ENCODE results near the gene FLNA. TPM values are rescaled to one million over a fixed set of nuclear protein-coding genes. Genes with fewer than 3 reads are reported as not detected.

FLNA gene
- total RNA-seq, 1 donor, result 3,767 TPM

DNA sequence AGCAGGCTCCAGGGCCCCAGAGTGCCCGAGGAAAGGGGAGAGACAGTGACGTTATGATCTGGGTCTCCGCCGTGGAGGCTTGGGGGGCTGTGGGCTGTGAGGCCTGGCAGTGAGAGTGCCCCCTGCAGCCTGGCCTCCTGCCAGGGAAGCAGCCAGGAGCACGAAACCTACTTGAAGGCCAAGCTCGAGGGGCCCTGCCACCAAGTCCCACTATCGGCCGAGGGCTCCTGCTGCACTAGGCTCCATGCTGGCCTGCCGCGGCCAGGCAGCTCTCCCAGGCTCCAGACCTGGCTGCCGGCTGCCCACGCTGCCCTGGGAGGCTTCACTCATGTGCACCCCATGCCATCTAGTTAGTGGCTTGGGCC, 18.7 kb downstream of the FLNA start:
- DNase-seq (ENCODE audit: low read depth), result no peak
- TF ChIP-seq, protein P1, sequence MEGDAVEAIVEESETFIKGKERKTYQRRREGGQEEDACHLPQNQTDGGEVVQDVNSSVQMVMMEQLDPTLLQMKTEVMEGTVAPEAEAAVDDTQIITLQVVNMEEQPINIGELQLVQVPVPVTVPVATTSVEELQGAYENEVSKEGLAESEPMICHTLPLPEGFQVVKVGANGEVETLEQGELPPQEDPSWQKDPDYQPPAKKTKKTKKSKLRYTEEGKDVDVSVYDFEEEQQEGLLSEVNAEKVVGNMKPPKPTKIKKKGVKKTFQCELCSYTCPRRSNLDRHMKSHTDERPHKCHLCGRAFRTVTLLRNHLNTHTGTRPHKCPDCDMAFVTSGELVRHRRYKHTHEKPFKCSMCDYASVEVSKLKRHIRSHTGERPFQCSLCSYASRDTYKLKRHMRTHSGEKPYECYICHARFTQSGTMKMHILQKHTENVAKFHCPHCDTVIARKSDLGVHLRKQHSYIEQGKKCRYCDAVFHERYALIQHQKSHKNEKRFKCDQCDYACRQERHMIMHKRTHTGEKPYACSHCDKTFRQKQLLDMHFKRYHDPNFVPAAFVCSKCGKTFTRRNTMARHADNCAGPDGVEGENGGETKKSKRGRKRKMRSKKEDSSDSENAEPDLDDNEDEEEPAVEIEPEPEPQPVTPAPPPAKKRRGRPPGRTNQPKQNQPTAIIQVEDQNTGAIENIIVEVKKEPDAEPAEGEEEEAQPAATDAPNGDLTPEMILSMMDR (IDR thresholded peaks at IDR 0.05; ENCODE audit: insufficient read depth, low read depth, low read length), result no peak
- no peak overlapping the region for H3K4me3 ChIP-seq (ENCODE audit: low read depth, low read length)

DNA sequence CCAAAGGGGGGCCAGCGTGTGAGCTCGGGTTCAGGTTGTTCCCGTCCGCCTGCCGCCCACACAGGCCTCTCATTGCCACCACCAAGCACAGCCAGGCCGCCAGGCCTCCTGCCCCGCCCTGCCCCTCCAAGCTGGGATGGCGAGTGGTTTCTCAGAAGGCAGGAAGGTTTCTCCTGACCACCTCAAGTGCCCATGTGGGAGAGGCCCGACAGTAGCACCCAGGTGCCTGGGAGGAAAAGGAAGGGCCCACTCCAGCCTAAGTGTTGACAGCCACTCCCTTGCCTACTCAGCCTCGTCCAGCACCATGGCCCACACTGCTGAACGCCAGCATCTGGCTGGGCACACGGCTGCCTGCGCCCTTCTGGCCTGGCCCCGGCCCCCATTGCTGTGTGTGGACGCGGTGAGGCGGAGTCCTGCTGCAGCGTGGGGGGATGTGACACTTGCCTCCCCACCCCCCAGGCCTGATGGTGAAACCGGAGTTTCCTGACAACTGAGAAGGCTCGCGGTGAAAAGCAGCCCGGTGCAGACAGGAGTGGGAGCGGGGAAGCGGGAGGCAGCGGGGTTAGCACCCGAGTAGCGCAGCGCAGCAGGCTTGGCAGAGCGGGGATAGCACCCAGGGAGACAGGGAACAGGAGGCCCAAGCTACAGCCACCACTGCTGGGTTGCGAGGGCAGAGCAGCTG, 19.2 kb downstream of the FLNA start:
- H3K4me3 ChIP-seq (ENCODE audit: low read depth, low read length), result no peak overlapping the region
- DNase-seq (ENCODE audit: low read depth), result no peak
- TF ChIP-seq, protein P1 (IDR thresholded peaks at IDR 0.05; ENCODE audit: insufficient read depth, low read depth, low read length), result no peak

DNA sequence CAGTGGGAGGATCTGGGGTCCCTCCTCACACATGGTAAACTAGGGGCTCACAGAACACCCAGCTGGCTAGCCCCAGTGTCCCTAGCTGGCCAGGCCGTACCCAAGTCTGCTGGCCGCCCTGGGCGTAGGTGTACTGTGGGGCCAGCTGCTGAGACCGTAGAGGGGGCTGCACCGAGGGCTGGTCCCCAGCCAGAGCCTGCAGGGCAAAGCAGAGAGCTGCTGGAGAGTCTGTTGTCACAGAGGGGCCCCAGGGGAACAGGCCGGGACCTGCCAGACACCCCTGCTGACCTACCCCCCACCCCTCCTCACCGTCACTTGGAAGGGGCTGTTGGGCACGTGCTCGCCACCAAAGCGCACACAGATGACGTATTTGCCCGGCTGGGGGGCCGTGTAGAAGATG, 19.9 kb downstream of the FLNA start:
- TF ChIP-seq, protein P1 (IDR thresholded peaks at IDR 0.05; ENCODE audit: insufficient read depth, low read depth, low read length), result no peak
- no peak overlapping the region for H3K4me3 ChIP-seq (ENCODE audit: low read depth, low read length)
- DNase-seq (ENCODE audit: low read depth), result no peak

DNA sequence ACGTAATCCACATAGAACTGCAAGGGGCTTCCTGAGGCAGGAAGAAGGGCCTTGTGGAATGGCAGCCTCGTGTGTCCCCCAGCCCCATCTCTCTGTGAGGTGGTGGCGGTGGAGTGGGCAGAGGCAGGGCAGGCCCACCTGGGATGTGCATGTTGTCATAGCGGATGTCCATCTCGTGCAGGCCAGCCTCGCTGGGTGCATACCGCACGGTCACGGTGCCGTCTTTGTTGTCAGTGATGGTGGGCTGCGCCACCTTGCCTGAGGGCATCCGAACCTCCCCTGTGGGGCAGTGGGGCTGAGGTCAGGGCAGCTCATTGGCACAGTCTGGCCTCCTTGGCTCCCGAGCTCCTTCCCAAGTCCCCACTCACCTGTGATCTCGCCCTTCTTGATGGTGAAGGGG, 20.4 kb downstream of the FLNA start:
- DNase-seq (ENCODE audit: low read depth), result no peak
- TF ChIP-seq, protein P1 (IDR thresholded peaks at IDR 0.05; ENCODE audit: insufficient read depth, low read depth, low read length), result no peak
- H3K4me3 ChIP-seq (ENCODE audit: low read depth, low read length), result no peak overlapping the region

DNA sequence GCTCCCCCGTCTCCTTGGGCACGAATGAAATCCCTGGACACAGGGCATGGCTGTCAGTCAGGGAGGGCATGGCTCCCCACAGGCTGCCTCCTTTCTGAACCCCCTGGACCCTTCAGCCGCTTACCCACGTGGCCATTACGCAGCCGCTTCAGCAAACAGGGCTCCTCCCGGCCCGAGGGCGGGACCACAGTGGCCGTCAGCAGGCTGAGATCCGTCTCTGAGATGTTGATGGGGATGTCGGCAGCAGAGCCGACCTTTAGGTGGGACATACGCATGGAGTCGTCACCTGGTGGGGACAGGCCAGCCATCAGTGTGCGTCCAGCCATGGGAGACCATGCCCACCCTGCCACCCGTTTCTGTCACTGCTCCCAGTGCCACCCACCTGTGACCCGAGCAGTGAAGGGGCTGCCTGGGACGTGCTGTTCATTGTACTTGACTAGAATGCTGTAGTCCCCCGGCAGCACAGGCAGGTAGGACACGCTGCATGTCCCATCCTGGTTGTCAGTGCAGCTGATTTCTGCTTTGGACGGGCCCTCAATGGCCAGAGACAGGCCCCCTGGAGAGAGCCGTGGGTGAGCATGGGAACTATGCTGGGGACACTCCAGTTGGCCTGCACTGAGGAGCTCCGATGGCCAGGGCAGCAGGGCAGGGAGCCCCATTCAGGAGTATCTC, 21.1 kb downstream of the FLNA start:
- DNase-seq (ENCODE audit: low read depth), result no peak
- TF ChIP-seq, protein P1 (IDR thresholded peaks at IDR 0.05; ENCODE audit: insufficient read depth, low read depth, low read length), result no peak
- H3K4me3 ChIP-seq (ENCODE audit: low read depth, low read length), result no peak overlapping the region

DNA sequence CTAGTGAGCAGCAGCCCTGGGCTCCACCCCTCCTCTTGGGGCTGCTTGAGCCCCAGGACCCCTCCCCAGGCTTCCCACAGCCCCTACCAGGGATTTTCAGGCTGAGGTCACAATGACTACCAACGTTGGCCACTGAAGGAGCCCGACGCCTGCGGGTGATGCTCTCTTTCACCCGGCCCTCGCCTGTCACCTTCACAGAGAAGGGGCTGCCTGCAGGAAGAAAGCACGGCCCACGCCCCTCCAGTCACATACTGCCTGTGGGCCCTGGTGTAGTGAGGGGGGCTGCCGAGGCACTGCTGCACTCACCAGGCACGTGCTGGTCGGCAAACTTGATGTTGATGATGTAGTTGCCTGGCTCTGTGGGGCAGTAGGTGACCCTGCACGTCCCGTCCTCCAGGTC, 22.0 kb downstream of the FLNA start:
- TF ChIP-seq, protein P1 (IDR thresholded peaks at IDR 0.05; ENCODE audit: insufficient read depth, low read depth, low read length), result no peak
- no peak overlapping the region for H3K4me3 ChIP-seq (ENCODE audit: low read depth, low read length)
- no peak for DNase-seq (ENCODE audit: low read depth)

All from fibroblast of villous mesenchyme (primary cell).